CD14-positive monocyte (primary cell): Measurements from ENCODE around the gene CLEC4M. TPM values are rescaled to one million over a fixed set of nuclear protein-coding genes. Genes with fewer than 3 reads are reported as not detected.

ENCODE experiments used
- DNase-seq, 3 donors: peaks; one replicate each; pipeline ENCODE4 v3.0.0-alpha.2; 2011 to 2022
- H2AFZ ChIP-seq: 2 replicates; pipeline ENCODE4 v1.6.0; 2012; ENCODE audit warnings: mild to moderate bottlenecking, low read depth, low read length, inconsistent platforms; ENCODE audit not compliant: insufficient read depth, poor library complexity, severe bottlenecking
- H3K27ac ChIP-seq, 2 donors: 1 replicate in 1 of 2; 2 replicates in 1 of 2; pipeline ENCODE4 v1.5.1; 2012 to 2013; ENCODE audit warnings: low read length in 2 of 2, control low read depth in 1 of 2, inconsistent platforms in 1 of 2, low read depth in 1 of 2, mild to moderate bottlenecking in 1 of 2
- H3K27me3 ChIP-seq, 2 donors: one replicate each; pipeline versions ENCODE4 v1.6.0 to v1.6.1; 2011 to 2013; ENCODE audit warnings: low read length in 2 of 2; ENCODE audit not compliant: control insufficient read depth in 2 of 2, insufficient read depth in 2 of 2
- H3K36me3 ChIP-seq, 2 donors: replicated peaks in 1 of 2; 1 replicate in 1 of 2; 2 replicates in 1 of 2; pipeline versions ENCODE4 v1.5.1 to v1.6.1; 2012 to 2013; ENCODE audit warnings: low read length in 2 of 2, control low read depth in 1 of 2, inconsistent platforms in 1 of 2, mild to moderate bottlenecking in 1 of 2; ENCODE audit not compliant: insufficient read depth in 2 of 2, control insufficient read depth in 1 of 2
- H3K4me1 ChIP-seq, 2 donors: 1 replicate in 1 of 2; 2 replicates in 1 of 2; pipeline versions ENCODE4 v1.5.1 to v1.6.1; 2012 to 2013; ENCODE audit warnings: low read length in 2 of 2, control low read depth in 1 of 2, inconsistent platforms in 1 of 2, mild to moderate bottlenecking in 1 of 2, moderate library complexity in 1 of 2; ENCODE audit not compliant: insufficient read depth in 2 of 2, control insufficient read depth in 1 of 2
- H3K4me2 ChIP-seq: replicated peaks from 2 replicates; pipeline ENCODE3; 2012; ENCODE audit warnings: low read length, moderate library complexity, mild to moderate bottlenecking; ENCODE audit not compliant: poor library complexity, severe bottlenecking; ENCODE audit errors: extremely low read depth
- H3K4me3 ChIP-seq, 3 experiments: fragments of 200-600 bp in 1 of 3; sonication (generic) in 1 of 3; replicated peaks in 1 of 3; 1 replicate in 2 of 3; 2 replicates in 1 of 3; pipeline ENCODE4 v1.5.1; 2011 to 2013; ENCODE audit warnings: low read length in 3 of 3, mild to moderate bottlenecking in 3 of 3, control low read depth in 2 of 3, low read depth in 2 of 3, inconsistent platforms in 1 of 3, moderate library complexity in 1 of 3
- H3K79me2 ChIP-seq: 2 replicates; pipeline ENCODE4 v1.6.0; 2012; ENCODE audit warnings: mild to moderate bottlenecking, control low read depth, inconsistent platforms, low read length, moderate library complexity; ENCODE audit not compliant: insufficient read depth
- H3K9ac ChIP-seq: 2 replicates; pipeline ENCODE4 v1.6.0; 2017; ENCODE audit warnings: low read length, mild to moderate bottlenecking; ENCODE audit not compliant: insufficient read depth, poor library complexity, severe bottlenecking
- H3K9me3 ChIP-seq, 2 donors: replicated peaks in 1 of 2; 1 replicate in 1 of 2; 2 replicates in 1 of 2; pipeline versions ENCODE4 v1.5.1 to v1.6.1; 2012 to 2013; ENCODE audit warnings: low read length in 2 of 2, control low read depth in 1 of 2; ENCODE audit not compliant: control insufficient read depth in 1 of 2, insufficient read depth in 1 of 2
- H4K20me1 ChIP-seq: 2 replicates; pipeline ENCODE4 v1.6.0; 2012; ENCODE audit warnings: mild to moderate bottlenecking, low read length, control low read depth, moderate library complexity; ENCODE audit not compliant: insufficient read depth
- H3K27ac Mint-ChIP-seq, 7 donors: one replicate each; pipeline ENCODE4 v1.8.0; 2020; ENCODE audit warnings: mild to moderate bottlenecking in 7 of 7, mixed read lengths in 7 of 7, moderate library complexity in 6 of 7, inconsistent platforms in 2 of 7
- H3K27me3 Mint-ChIP-seq, 3 donors: one replicate each; pipeline ENCODE4 v1.8.0; 2021 to 2022; ENCODE audit warnings: low read depth in 3 of 3, mild to moderate bottlenecking in 3 of 3, mixed read lengths in 3 of 3, moderate library complexity in 3 of 3, inconsistent platforms in 1 of 3
- H3K36me3 Mint-ChIP-seq, 2 donors: one replicate each; pipeline ENCODE4 v1.8.0; 2020; ENCODE audit warnings: mixed read lengths in 2 of 2, inconsistent platforms in 1 of 2, mild to moderate bottlenecking in 1 of 2
- H3K4me1 Mint-ChIP-seq: one replicate; pipeline ENCODE4 v1.8.0; 2020; ENCODE audit warnings: mild to moderate bottlenecking, mixed read lengths
- H3K4me3 Mint-ChIP-seq, 2 donors: one replicate each; pipeline ENCODE4 v1.8.0; 2020; ENCODE audit warnings: mild to moderate bottlenecking in 2 of 2, mixed read lengths in 2 of 2, moderate library complexity in 1 of 2
- H3K9me3 Mint-ChIP-seq, 7 donors: one replicate each; pipeline ENCODE4 v1.8.0; 2020 to 2022; ENCODE audit warnings: mixed read lengths in 7 of 7, mild to moderate bottlenecking in 6 of 7, moderate library complexity in 6 of 7, inconsistent platforms in 2 of 7
- WGBS: methylation state at CpG from one replicate; pipeline ENCODE4 v1.1.5; 2013; ENCODE audit warnings: missing lambda C conversion rate; ENCODE audit not compliant: insufficient coverage; 5-methylcytosine and 5-hydroxymethylcytosine counted together
- intact Hi-C, 2 donors: fragments of 100-400 bp; cut with micrococcal nuclease; formaldehyde crosslinking; loops; one replicate each; pipeline versions ENCODE4 v1.15.0 to v1.15.1; 2023
- polyA plus RNA-seq, 3 donors: library from polyadenylated mRNA; depleted of rRNA in 1 of 3; unstranded in 2 of 3; stranded (reverse) in 1 of 3; fragments of 300-500 nt in 2 of 3; fragments of >200 nt in 1 of 3; fragmentation: Illumina TruSeq in 2 of 3; gene quantifications; 1 replicate in 2 of 3; 2 replicates in 1 of 3; pipeline ENCODE4 v1.2.3, GENCODE V29; 2012 to 2021
- TF ChIP-seq, protein P1 (sequence below): fragments of 200-600 bp; IDR thresholded peaks from one replicate; pipeline ENCODE4 v1.8.0; 2022; ENCODE audit warnings: antibody characterized with exemption, mild to moderate bottlenecking

CLEC4M gene
- polyA plus RNA-seq, 3 donors: not detected

DNA sequence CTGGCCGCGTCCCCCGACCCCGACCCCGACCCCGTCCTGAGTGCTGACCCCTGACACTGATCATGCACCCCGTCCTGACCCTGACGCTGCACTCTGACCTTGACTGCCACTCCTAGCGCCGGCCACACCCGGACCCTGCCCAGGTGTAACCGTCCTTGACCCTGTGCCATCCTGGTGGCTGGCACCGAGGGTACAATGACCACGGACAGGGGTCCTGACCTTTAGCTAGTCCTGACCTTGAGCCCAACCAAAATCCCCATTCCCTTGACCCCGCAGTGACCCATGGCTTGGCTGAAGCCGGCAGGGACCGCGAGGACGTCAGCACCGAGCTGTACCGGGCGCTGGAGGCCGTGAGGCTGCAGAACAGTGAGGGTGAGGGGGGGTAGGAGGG lies 25.9 kb downstream of the CLEC4M start:
- Histone ChIP-seq H3K79me2 (no peaks in the 10 kb centered on the region), H2AFZ (peak overlapping the region; percentile 29), H3K4me3 (peak overlapping the region in 1 of 3 experiments; percentile 44), H3K36me3 (no peaks in the 10 kb centered on the region), H3K4me1 (peaks cover 34 to 38% of the 10 kb centered on the region in 2 donors), H3K9ac (no peak overlapping the region), H3K27ac (no peak overlapping the region), H3K9me3 (peaks cover 6 to 7% of the 10 kb centered on the region in 2 donors), H4K20me1 (no peaks in the 10 kb centered on the region), H3K4me2 (peak overlapping the region; percentile 46), H3K27me3 (peaks cover 14 to 43% of the 10 kb centered on the region in 2 donors)
- H3K36me3 Mint-ChIP-seq: peaks cover 7 to 10% of the 10 kb centered on the region in 2 donors
- intact Hi-C loops: no loop called here
- H3K27ac Mint-ChIP-seq: peak overlapping the region in 1 of 7 donors; percentile 64
- DNase-seq: no peak
- WGBS: 2% methylated on average over 22 of the region's 23 CpGs
- peaks cover 0 to 36% (median 22%) of the 10 kb centered on the region in 7 donors for H3K9me3 Mint-ChIP-seq
- TF ChIP-seq, protein P1, sequence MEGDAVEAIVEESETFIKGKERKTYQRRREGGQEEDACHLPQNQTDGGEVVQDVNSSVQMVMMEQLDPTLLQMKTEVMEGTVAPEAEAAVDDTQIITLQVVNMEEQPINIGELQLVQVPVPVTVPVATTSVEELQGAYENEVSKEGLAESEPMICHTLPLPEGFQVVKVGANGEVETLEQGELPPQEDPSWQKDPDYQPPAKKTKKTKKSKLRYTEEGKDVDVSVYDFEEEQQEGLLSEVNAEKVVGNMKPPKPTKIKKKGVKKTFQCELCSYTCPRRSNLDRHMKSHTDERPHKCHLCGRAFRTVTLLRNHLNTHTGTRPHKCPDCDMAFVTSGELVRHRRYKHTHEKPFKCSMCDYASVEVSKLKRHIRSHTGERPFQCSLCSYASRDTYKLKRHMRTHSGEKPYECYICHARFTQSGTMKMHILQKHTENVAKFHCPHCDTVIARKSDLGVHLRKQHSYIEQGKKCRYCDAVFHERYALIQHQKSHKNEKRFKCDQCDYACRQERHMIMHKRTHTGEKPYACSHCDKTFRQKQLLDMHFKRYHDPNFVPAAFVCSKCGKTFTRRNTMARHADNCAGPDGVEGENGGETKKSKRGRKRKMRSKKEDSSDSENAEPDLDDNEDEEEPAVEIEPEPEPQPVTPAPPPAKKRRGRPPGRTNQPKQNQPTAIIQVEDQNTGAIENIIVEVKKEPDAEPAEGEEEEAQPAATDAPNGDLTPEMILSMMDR: no peak
- peak overlapping the region; percentile 56 to 86 for H3K4me3 Mint-ChIP-seq
- peaks cover 28 to 51% (median 38%) of the 10 kb centered on the region in 3 donors for H3K27me3 Mint-ChIP-seq
- H3K4me1 Mint-ChIP-seq: peaks cover 28% of the 10 kb centered on the region

DNA sequence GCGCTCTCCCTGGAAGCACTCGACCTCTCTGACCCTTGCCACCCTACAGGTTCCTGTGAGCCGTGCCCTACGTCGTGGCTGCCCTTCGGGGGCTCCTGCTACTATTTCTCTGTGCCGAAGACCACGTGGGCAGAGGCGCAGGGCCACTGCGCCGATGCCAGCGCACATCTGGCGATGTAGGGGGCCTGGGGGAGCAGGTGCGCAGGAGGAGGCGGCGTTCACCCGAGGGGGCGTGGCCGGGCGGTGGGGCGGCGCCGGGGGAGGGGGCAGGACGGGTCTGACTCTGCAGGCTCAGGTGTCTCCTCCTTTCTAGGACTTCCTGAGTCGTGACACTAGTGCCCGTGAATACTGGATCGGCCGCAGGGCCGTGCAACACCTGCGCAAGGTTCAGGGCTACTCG lies 26.4 kb downstream of the CLEC4M start:
- H3K36me3 ChIP-seq: no peaks in the 10 kb centered on the region
- Mint-ChIP-seq H3K4me3 (peak overlapping the region; percentile 56 to 86), H3K4me1 (peaks cover 22% of the 10 kb centered on the region), H3K36me3 (peaks cover 7 to 10% of the 10 kb centered on the region in 2 donors), H3K9me3 (peaks cover 0 to 36% (median 22%) of the 10 kb centered on the region in 7 donors), H3K27me3 (peaks cover 28 to 52% (median 38%) of the 10 kb centered on the region in 3 donors), H3K27ac (no peak overlapping the region)
- peak overlapping the region in 1 of 3 experiments; percentile 44 for H3K4me3 ChIP-seq
- no peaks in the 10 kb centered on the region for H3K79me2 ChIP-seq
- peaks cover 29 to 33% of the 10 kb centered on the region in 2 donors for H3K4me1 ChIP-seq
- peaks cover 14 to 43% of the 10 kb centered on the region in 2 donors for H3K27me3 ChIP-seq
- H3K4me2 ChIP-seq: peak overlapping the region; percentile 46
- WGBS: 8% methylated on average over 25 of the region's 31 CpGs
- no peaks in the 10 kb centered on the region for H4K20me1 ChIP-seq
- intact Hi-C loops: no loop called here
- H3K9me3 ChIP-seq: peaks cover 6 to 7% of the 10 kb centered on the region in 2 donors
- H2AFZ ChIP-seq: peak overlapping the region; percentile 29
- no peak overlapping the region for H3K9ac ChIP-seq
- no peak for DNase-seq
- H3K27ac ChIP-seq: no peak overlapping the region
- TF ChIP-seq, protein P1: no peak
